H1 (cell line): Measurements from ENCODE around the gene FAM200B. TPM values are rescaled to one million over a fixed set of nuclear protein-coding genes. Genes with fewer than 3 reads are reported as not detected.

Experiments
- BCL11A ChIP-seq, 2 experiments: IDR thresholded peaks; one replicate each; pipeline ENCODE4 v1.6.1; 2011; ENCODE audit warnings: low read depth in 2 of 2, low read length in 2 of 2, mild to moderate bottlenecking in 2 of 2
- CEBPB ChIP-seq: IDR thresholded peaks from 2 replicates; pipeline ENCODE4 v1.6.1; 2012; ENCODE audit warnings: low read depth, low read length
- CHD1 ChIP-seq: IDR thresholded peaks from 2 replicates; pipeline ENCODE4 v1.6.1; 2012; ENCODE audit warnings: low read depth, low read length, improper control_type of control experiment
- CHD7 ChIP-seq: fragments of 300-600 bp; sonication (generic); IDR thresholded peaks from 2 replicates; pipeline ENCODE4 v1.7.1; 2012; ENCODE audit warnings: low read length, moderate library complexity, mild to moderate bottlenecking, inconsistent platforms; ENCODE audit not compliant: insufficient replicate concordance
- EGR1 ChIP-seq: IDR thresholded peaks from 2 replicates; pipeline ENCODE4 v1.6.1; 2011; ENCODE audit warnings: low read depth, low read length, borderline replicate concordance
- EZH2 ChIP-seq: fragments of 200-600 bp; sonication (generic); IDR thresholded peaks from 2 replicates; pipeline ENCODE4 v1.7.1; 2012; ENCODE audit warnings: low read depth, mild to moderate bottlenecking, moderate library complexity, low read length, inconsistent platforms; ENCODE audit not compliant: severe bottlenecking
- HDAC6 ChIP-seq: IDR thresholded peaks from one replicate; pipeline ENCODE4 v1.7.1; 2012; ENCODE audit warnings: low read depth, mild to moderate bottlenecking, inconsistent platforms, low read length, moderate library complexity
- KDM1A ChIP-seq: fragments of 200-600, 300-600 bp; sonication (generic); IDR thresholded peaks from 2 replicates; pipeline ENCODE4 v1.7.1; 2016; ENCODE audit warnings: mild to moderate bottlenecking, low read length, borderline replicate concordance
- KDM4A ChIP-seq: IDR thresholded peaks from one replicate; pipeline ENCODE4 v1.7.1; 2012; ENCODE audit warnings: low read depth, mild to moderate bottlenecking, moderate library complexity, low read length, inconsistent platforms; ENCODE audit not compliant: severe bottlenecking
- POLR2A ChIP-seq, 2 experiments: IDR thresholded peaks; 1 replicate in 1 of 2; 2 replicates in 1 of 2; pipeline ENCODE4 v1.6.1; 2011; ENCODE audit warnings: low read depth in 2 of 2, low read length in 2 of 2, mild to moderate bottlenecking in 2 of 2; ENCODE audit errors: control extremely low read depth in 1 of 2
- SP1 ChIP-seq: IDR thresholded peaks from 2 replicates; pipeline ENCODE4 v1.6.1; 2011; ENCODE audit warnings: low read depth, low read length
- polyA plus RNA-seq, 7 experiments: library from polyadenylated mRNA; depleted of rRNA in 3 of 7; stranded (reverse) in 5 of 7; unstranded in 2 of 7; fragments of >200 nt in 5 of 7; fragments of 200-250 nt in 2 of 7; gene quantifications; 1 replicate in 5 of 7; 2 replicates in 1 of 7; 4 replicates in 1 of 7; pipeline versions ENCODE4 v1.2.1 to v1.2.3, GENCODE V29; 2011 to 2013; ENCODE audit warnings: missing spikeins in 2 of 7, mixed read lengths in 2 of 7
- total RNA-seq: library from RNA; stranded (reverse); fragmentation: NEBNext Ultra II Directional; extraction: Animal tissue kit (Norgen Biotek cat#: 25700); gene quantifications from 2 replicates; pipeline ENCODE4 v1.2.1, GENCODE V29; 2021

FAM200B gene
- total and polyA plus RNA-seq, 2 of the 8 experiments (the other 6 are each of a cell fraction or from before 2014, with no cell fraction given), result 10.7 to 23.7 TPM

DNA sequence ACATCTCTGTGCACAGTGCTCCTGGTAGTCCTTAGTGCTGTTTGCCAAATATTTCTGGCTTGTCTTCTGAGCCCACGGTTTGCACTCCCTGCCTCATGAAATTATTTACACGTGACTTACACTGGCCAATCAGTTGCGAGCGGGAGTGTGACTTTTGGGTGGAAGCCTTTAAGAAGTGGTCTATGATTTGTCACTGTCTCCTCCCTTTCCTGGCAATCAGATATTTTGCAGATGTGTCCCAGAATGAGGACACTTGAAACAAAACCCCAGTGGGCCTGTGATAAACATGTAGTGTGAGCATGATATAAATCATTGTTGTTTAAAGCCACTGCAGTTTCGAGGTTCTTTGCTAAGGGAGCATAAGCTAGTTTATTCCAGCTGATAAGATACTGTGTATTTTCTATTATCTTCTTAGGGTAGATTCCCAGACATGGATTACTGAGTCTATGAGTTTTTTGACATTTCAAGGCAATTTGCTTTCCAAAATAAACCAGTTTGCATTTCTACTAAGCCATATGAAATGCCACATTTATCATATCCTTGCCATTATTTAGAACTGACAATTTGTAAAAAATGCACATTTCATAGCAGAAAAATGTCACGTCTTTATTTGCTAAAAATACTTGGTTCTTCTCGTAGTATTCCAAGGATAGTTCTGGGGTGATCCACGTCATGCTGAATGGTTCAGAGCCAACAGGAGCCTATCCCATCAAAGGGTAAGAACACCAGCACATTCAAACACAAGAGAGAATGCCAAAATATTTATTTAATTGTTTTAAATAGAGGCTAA is 33.2 kb downstream of the FAM200B start (continued):
- TF ChIP-seq CHD7 (no peak), EGR1 (no peak), CHD1 (no peak), BCL11A (IDR thresholded peaks at IDR 0.05; ENCODE audit: low read depth in 2 of 2, low read length in 2 of 2) (no peak), EZH2 (no peak), SP1 (no peak), POLR2A (IDR thresholded peaks at IDR 0.05; ENCODE audit: control extremely low read depth in 1 of 2, low read depth in 2 of 2, low read length in 2 of 2) (no peak), HDAC6 (no peak), CEBPB (no peak), KDM4A (no peak), KDM1A (no peak)
